Thoracic aorta (tissue), 2 donors: ENCODE results near the gene RAB33B. TPM values are rescaled to one million over a fixed set of nuclear protein-coding genes. Genes with fewer than 3 reads are reported as not detected.
"Not testable (repeated sequence)": the region's sequence is repeated elsewhere in the genome, so short reads cannot be mapped to it uniquely, and the experiment has no call there.

Experiments
- ATAC-seq: fragments of 150-250 bp; one replicate; pipeline ENCODE4 v1.8.0; 2017; ENCODE audit warnings: low read depth; ENCODE audit not compliant: insufficient number of reproducible peaks, low FRiP score
- DNase-seq: peaks from one replicate; pipeline ENCODE4 v3.0.0-alpha.2; 2020; ENCODE audit warnings: low spot score
- H3K27ac ChIP-seq, 2 donors: fragments of 200-600 bp; sonication (generic); 1 replicate in 1 of 2; 2 replicates in 1 of 2; pipeline ENCODE4 v1.5.1; 2016; ENCODE audit warnings: mild to moderate bottlenecking in 2 of 2, moderate library complexity in 2 of 2
- H3K27me3 ChIP-seq: fragments of 200-600 bp; sonication (generic); replicated peaks from 2 replicates; pipeline ENCODE4 v1.6.0; 2016; ENCODE audit warnings: mild to moderate bottlenecking; ENCODE audit not compliant: insufficient read depth
- H3K36me3 ChIP-seq: fragments of 200-600 bp; sonication (generic); one replicate; pipeline ENCODE4 v1.5.1; 2016
- H3K4me1 ChIP-seq, 2 donors: fragments of 200-600 bp; sonication (generic); 1 replicate in 1 of 2; 2 replicates in 1 of 2; pipeline versions ENCODE4 v1.5.1 to v1.6.0; 2016; ENCODE audit warnings: low read depth in 2 of 2, mild to moderate bottlenecking in 1 of 2; ENCODE audit not compliant: control insufficient read depth in 1 of 2
- H3K4me3 ChIP-seq: fragments of 200-600 bp; sonication (generic); 2 replicates; pipeline ENCODE4 v1.5.1; 2016; ENCODE audit warnings: mild to moderate bottlenecking
- H3K9me3 ChIP-seq: fragments of 200-600 bp; sonication (generic); 2 replicates; pipeline ENCODE4 v1.5.1; 2016
- total RNA-seq, 2 donors: library from RNA; depleted of rRNA; stranded (reverse); fragments of >200 nt; gene quantifications; one replicate each; pipeline versions ENCODE4 v1.1.0 to v1.2.3, GENCODE V29; 2016
- TF ChIP-seq, protein P1 (sequence below): fragments of 200-600 bp; sonication (generic); IDR thresholded peaks from one replicate; pipeline ENCODE4 v1.5.1; 2019; ENCODE audit warnings: antibody characterized with exemption

The RAB33B gene
- total RNA-seq, 2 donors from 2014 or later = 8.7 to 14.2 TPM

DNA sequence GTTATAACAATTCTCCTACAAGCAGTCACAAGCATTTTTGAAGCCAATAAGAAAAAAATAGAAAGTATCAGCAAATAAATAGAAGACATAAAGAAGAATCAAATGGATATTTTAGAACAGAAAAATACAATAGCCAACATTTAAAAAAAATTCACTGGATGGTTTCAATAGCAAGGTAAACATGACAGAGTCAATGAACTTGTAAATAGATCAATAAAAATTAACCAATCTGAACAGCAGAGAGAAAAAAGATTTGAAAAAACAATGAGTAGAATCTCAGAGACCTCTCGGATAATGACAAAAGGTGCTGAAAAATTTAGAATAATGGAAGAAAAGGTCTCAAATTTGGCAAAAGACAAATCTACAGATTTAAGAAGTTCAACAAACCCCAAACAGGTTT is 33.3 kb upstream of the RAB33B start:
- no peak overlapping the region for H3K4me3 ChIP-seq
- TF ChIP-seq, protein P1, sequence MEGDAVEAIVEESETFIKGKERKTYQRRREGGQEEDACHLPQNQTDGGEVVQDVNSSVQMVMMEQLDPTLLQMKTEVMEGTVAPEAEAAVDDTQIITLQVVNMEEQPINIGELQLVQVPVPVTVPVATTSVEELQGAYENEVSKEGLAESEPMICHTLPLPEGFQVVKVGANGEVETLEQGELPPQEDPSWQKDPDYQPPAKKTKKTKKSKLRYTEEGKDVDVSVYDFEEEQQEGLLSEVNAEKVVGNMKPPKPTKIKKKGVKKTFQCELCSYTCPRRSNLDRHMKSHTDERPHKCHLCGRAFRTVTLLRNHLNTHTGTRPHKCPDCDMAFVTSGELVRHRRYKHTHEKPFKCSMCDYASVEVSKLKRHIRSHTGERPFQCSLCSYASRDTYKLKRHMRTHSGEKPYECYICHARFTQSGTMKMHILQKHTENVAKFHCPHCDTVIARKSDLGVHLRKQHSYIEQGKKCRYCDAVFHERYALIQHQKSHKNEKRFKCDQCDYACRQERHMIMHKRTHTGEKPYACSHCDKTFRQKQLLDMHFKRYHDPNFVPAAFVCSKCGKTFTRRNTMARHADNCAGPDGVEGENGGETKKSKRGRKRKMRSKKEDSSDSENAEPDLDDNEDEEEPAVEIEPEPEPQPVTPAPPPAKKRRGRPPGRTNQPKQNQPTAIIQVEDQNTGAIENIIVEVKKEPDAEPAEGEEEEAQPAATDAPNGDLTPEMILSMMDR = no peak
- DNase-seq = no peak
- no peak for ATAC-seq
- no peaks in the 10 kb centered on the region for H3K9me3 ChIP-seq
- H3K4me1 ChIP-seq = peaks cover 0 to 3% of the 10 kb centered on the region in 2 donors
- H3K27me3 ChIP-seq = no peaks in the 10 kb centered on the region
- no peaks in the 10 kb centered on the region for H3K36me3 ChIP-seq
- no peak overlapping the region for H3K27ac ChIP-seq

DNA sequence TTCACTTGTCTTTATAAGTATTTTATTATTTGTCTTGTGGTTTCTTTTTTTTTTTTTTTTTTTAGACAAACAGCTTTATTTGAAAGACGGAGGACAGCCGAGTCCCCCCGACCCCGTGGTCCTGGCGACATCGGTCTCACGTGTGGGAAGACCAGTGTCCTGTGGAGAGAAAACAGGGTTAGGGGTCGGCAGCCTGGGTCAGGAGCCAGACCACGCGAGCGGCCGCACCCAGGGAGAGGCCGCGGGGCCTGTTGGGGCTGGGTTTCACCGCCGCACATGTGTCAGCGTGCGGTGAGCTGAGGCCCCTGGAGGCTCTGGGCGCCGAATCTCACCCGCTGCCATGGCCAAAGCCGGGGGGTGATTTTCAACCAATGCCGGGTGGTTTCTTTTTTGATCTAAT is 17.8 kb upstream of the RAB33B start:
- Histone ChIP-seq H3K27me3 (no peaks in the 10 kb centered on the region), H3K9me3 (peaks cover 15% of the 10 kb centered on the region), H3K4me1 (no peaks in the 10 kb centered on the region), H3K36me3 (peaks cover 6% of the 10 kb centered on the region), H3K4me3 (no peak overlapping the region), H3K27ac (no peak overlapping the region)
- DNase-seq = no peak
- ATAC-seq = no peak
- TF ChIP-seq, protein P1 = no peak

DNA sequence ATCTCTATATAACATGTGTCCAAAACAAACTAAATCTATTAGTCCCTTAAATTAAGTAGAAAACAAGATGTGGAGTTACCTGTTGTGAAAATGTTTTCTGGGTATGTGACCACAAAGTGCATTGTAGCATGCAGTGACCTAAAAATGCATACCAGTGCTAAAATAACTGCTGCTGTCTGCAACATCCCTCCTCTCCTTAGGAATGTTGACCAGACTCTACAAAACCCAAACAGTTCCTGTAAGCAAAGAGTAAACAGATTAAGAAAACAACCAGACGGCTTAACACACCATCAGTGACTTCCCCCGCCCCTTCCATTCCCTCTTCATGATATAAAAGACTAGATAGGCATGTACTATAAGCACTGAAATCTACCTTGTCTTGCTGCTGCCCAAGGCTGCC is 15.8 kb upstream of the RAB33B start:
- no peak overlapping the region for H3K4me3 ChIP-seq
- peaks cover 9% of the 10 kb centered on the region for H3K9me3 ChIP-seq
- peaks cover 6% of the 10 kb centered on the region for H3K36me3 ChIP-seq

DNA sequence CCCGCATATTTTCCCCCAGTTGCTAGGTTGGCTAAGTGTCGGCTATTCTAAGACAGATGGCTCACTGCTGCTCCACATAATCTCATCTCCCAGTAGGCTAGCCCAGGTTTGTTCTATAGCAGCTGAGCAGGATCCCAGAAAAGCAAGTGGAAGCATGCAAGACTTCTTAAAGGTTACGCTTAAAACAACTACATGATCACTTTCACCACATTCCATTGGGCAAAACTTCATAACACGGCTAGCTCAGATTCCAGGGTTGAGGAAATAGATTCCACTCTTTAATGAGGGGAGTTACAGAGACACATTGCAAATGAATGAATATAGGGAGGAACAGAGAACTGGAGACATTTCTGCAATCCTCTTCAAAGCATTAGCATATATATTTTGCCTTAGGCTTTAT is 12.9 kb upstream of the RAB33B start:
- Histone ChIP-seq H3K27me3 (no peaks in the 10 kb centered on the region), H3K27ac (no peak overlapping the region), H3K4me3 (no peak overlapping the region), H3K9me3 (peaks cover 9% of the 10 kb centered on the region), H3K36me3 (peaks cover 6% of the 10 kb centered on the region), H3K4me1 (no peaks in the 10 kb centered on the region)
- TF ChIP-seq, protein P1 = no peak
- DNase-seq (no peak), ATAC-seq (no peak)

More for the DNA sequence above, 15.8 kb upstream of the RAB33B start:
- Histone ChIP-seq H3K27ac (no peak overlapping the region), H3K27me3 (no peaks in the 10 kb centered on the region), H3K4me1 (no peaks in the 10 kb centered on the region)
- TF ChIP-seq, protein P1 = no peak
- ATAC-seq (no peak), DNase-seq (no peak)

DNA sequence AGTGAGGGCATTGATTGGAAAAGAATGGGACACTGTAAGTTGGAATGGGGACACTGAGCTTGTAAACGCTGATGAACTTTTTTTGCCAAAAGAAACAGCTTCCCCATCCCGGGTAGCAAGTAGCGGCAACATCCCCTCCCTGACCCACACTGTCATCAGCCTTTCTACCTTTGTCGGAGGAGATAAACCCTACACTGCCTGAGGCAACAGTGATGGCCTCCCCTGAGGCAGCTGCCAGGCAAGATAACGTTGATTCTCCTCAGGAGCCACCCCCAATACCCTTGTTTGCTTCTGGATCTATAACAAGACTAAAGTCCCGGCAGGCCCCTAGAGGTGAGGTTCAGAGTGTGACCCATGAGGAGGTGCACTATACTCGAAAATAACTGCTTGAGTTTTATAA is 10.3 kb upstream of the RAB33B start:
- Histone ChIP-seq H3K4me1 (no peaks in the 10 kb centered on the region), H3K4me3 (no peak overlapping the region), H3K27me3 (no peaks in the 10 kb centered on the region), H3K36me3 (peaks cover 6% of the 10 kb centered on the region), H3K9me3 (peaks cover 9% of the 10 kb centered on the region), H3K27ac (no peak overlapping the region)
- DNase-seq (no peak), ATAC-seq (no peak)
- TF ChIP-seq, protein P1 = no peak

DNA sequence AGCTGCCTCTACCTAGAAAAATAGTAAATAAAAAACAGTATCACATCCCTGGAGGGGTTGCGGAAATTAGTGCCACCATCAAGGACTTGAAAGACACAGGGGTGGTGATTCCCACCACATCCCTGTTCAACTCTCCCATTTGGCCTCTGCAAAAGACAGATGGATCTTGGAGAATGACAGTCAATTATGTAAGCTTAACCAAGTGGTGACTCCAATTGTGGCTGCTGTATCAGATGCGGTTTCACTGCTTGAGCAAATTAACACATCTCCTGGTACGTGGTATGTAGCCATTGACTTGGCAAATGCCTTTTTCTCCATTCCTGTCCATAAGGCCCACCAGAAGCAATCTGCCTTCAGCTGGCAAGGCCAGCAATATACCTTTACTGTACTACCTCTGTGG is 9.0 kb upstream of the RAB33B start:
- H3K27ac ChIP-seq, H3K4me3 ChIP-seq, ATAC-seq, H3K27me3 ChIP-seq, DNase-seq, H3K4me1 ChIP-seq, H3K9me3 ChIP-seq, H3K36me3 ChIP-seq: not testable (repeated sequence)

DNA sequence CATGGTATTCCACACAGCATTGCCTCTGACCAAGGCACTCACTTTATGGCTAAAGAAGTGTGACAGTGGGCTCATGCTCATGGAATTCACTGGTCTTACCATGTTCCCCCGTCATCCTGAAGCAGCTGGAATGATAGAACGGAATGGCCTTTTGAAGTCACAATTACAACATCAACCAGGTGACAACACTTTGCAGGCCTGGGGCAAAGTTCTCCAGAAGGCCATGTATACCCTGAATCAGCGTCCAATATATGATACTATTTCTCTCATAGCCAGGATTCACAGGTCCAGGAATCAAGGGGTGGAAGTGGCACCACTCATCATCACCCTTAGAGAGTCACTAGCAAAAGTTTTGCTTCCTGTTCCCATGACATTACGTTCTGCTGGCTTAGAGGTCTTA is 6.8 kb upstream of the RAB33B start:
- H3K4me1 ChIP-seq, H3K36me3 ChIP-seq, ATAC-seq, H3K27me3 ChIP-seq, H3K4me3 ChIP-seq, DNase-seq, H3K9me3 ChIP-seq, H3K27ac ChIP-seq: not testable (repeated sequence)
